ENCODE measurements around the gene TAS2R8. TPM values are rescaled to one million over a fixed set of nuclear protein-coding genes. Genes with fewer than 3 reads are reported as not detected.

TAS2R8 gene
- total RNA-seq, 2 experiments from 2014 or later, result not detected

GRCh38 chr12:10810068-10810467 is 3.0 kb upstream of the TAS2R8 start, which contains the start of gene TAS2R9:
TSS of gene TAS2R9 (minus strand) at chr12:10810168. CDS start at chr12:10810075, 93 bp downstream.
- H3K27ac Mint-ChIP-seq, result no peak within 1 kb of the TSS
- no peaks in the 10 kb centered on the region for H3K36me3 Mint-ChIP-seq (ENCODE audit: low read depth)
- no peaks in the 10 kb centered on the region for H3K4me1 ChIP-seq (ENCODE audit: insufficient read depth, low read length)
- DNase-seq, result no peak
- no peak within 1 kb of the TSS for H3K4me3 ChIP-seq (ENCODE audit: low read length)
- H3K4me3 Mint-ChIP-seq, result no peak within 1 kb of the TSS
- TF ChIP-seq, protein P1, sequence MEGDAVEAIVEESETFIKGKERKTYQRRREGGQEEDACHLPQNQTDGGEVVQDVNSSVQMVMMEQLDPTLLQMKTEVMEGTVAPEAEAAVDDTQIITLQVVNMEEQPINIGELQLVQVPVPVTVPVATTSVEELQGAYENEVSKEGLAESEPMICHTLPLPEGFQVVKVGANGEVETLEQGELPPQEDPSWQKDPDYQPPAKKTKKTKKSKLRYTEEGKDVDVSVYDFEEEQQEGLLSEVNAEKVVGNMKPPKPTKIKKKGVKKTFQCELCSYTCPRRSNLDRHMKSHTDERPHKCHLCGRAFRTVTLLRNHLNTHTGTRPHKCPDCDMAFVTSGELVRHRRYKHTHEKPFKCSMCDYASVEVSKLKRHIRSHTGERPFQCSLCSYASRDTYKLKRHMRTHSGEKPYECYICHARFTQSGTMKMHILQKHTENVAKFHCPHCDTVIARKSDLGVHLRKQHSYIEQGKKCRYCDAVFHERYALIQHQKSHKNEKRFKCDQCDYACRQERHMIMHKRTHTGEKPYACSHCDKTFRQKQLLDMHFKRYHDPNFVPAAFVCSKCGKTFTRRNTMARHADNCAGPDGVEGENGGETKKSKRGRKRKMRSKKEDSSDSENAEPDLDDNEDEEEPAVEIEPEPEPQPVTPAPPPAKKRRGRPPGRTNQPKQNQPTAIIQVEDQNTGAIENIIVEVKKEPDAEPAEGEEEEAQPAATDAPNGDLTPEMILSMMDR (IDR thresholded peaks at IDR 0.05), result no peak
- peaks cover 0 to 8% of the 10 kb centered on the region in 2 experiments for H3K27me3 ChIP-seq (ENCODE audit: control insufficient read depth in 1 of 2, insufficient read depth in 2 of 2, low read length in 2 of 2)
- H3K27ac ChIP-seq (ENCODE audit: low read depth in 1 of 2, low read length in 2 of 2), result no peak within 1 kb of the TSS
- no peaks in the 10 kb centered on the region for H3K4me1 Mint-ChIP-seq (ENCODE audit: low read depth)
- intact Hi-C loops (cut with DNase I, micrococcal nuclease), result no loop called here
- no peak for ATAC-seq (ENCODE audit: poor library complexity)
- H3K36me3 ChIP-seq (ENCODE audit: insufficient read depth, low read length), result no peaks in the 10 kb centered on the region
- H3K9me3 Mint-ChIP-seq, result no peaks in the 10 kb centered on the region
- POLR2A ChIA-PET, result no interaction called here
- CTCF ChIA-PET, result no interaction called here
- no peaks in the 10 kb centered on the region for H3K9me3 ChIP-seq (ENCODE audit: control insufficient read depth in 1 of 2, insufficient read depth in 1 of 2, low read length in 2 of 2)
- H3K27me3 Mint-ChIP-seq, result peaks cover 25% of the 10 kb centered on the region

- Histone ChIP-seq H3K4me3 (ENCODE audit: low read length) (no peak within 1 kb of the TSS), H3K9me3 (ENCODE audit: control insufficient read depth in 1 of 2, insufficient read depth in 1 of 2, low read length in 2 of 2) (no peaks in the 10 kb centered on the region), H3K27me3 (ENCODE audit: control insufficient read depth in 1 of 2, insufficient read depth in 2 of 2, low read length in 2 of 2) (no peaks in the 10 kb centered on the region), H3K27ac (ENCODE audit: low read depth in 1 of 2, low read length in 2 of 2) (no peak within 1 kb of the TSS), H3K36me3 (ENCODE audit: insufficient read depth, low read length) (no peaks in the 10 kb centered on the region), H3K4me1 (ENCODE audit: insufficient read depth, low read length) (no peaks in the 10 kb centered on the region)
- no peaks in the 10 kb centered on the region for H3K36me3 Mint-ChIP-seq (ENCODE audit: low read depth)
- ChIA-PET POLR2A (no interaction called here), CTCF (no interaction called here)
- intact Hi-C loops (cut with DNase I, micrococcal nuclease), result no loop called here
- DNase-seq (no peak), ATAC-seq (ENCODE audit: poor library complexity) (no peak)
- no peak within 1 kb of the TSS for H3K27ac Mint-ChIP-seq
- no peaks in the 10 kb centered on the region for H3K4me1 Mint-ChIP-seq (ENCODE audit: low read depth)
- no peaks in the 10 kb centered on the region for H3K9me3 Mint-ChIP-seq
- H3K27me3 Mint-ChIP-seq, result peaks cover 36% of the 10 kb centered on the region
- no peak within 1 kb of the TSS for H3K4me3 Mint-ChIP-seq
- TF ChIP-seq, protein P1 (IDR thresholded peaks at IDR 0.05), result no peak
Observed at GRCh38 chr12:10802587-10802986, 4.5 kb downstream of the TAS2R8 start, which contains the start of gene TAS2R7. TSS of gene TAS2R7 (minus strand) at chr12:10802627. CDS start at chr12:10802570, 57 bp downstream.

DNA sequence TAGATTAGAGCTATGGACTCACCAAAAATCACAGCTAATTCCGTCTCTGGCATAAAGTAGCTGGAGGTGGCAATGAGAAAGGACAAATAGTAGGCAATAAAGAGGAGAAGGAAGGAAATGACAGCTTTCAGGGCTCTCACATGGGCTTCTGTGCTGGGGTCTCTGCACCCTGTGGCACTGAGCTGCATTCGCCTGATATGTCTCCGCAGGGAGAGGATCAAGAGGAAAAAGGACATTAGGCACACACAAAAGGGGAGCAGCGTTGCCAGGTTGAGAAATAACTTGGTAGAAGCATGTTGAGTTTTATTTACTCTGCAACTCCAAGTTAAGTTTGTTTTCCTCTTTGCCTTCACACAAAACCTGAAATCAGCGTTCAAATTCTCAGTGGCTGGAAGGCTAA is 5.3 kb downstream of the TAS2R8 start:
- Mint-ChIP-seq H3K36me3 (ENCODE audit: low read depth) (no peaks in the 10 kb centered on the region), H3K27me3 (peaks cover 40% of the 10 kb centered on the region), H3K4me1 (ENCODE audit: low read depth) (no peaks in the 10 kb centered on the region), H3K4me3 (no peak overlapping the region), H3K27ac (no peak overlapping the region), H3K9me3 (no peaks in the 10 kb centered on the region)
- Histone ChIP-seq H3K27ac (ENCODE audit: low read depth in 1 of 2, low read length in 2 of 2) (no peak overlapping the region), H3K4me3 (ENCODE audit: low read length) (no peak overlapping the region), H3K9me3 (ENCODE audit: control insufficient read depth in 1 of 2, insufficient read depth in 1 of 2, low read length in 2 of 2) (no peaks in the 10 kb centered on the region), H3K36me3 (ENCODE audit: insufficient read depth, low read length) (no peaks in the 10 kb centered on the region), H3K4me1 (ENCODE audit: insufficient read depth, low read length) (no peaks in the 10 kb centered on the region), H3K27me3 (ENCODE audit: control insufficient read depth in 1 of 2, insufficient read depth in 2 of 2, low read length in 2 of 2) (no peaks in the 10 kb centered on the region)
- ATAC-seq (ENCODE audit: poor library complexity) (no peak), DNase-seq (no peak)
- TF ChIP-seq, protein P1 (IDR thresholded peaks at IDR 0.05), result no peak
- ChIA-PET POLR2A (no interaction called here), CTCF (no interaction called here)
- intact Hi-C loops (cut with DNase I, micrococcal nuclease), result no loop called here
